ENCODE data around the gene HLCS.

HLCS gene

DNA sequence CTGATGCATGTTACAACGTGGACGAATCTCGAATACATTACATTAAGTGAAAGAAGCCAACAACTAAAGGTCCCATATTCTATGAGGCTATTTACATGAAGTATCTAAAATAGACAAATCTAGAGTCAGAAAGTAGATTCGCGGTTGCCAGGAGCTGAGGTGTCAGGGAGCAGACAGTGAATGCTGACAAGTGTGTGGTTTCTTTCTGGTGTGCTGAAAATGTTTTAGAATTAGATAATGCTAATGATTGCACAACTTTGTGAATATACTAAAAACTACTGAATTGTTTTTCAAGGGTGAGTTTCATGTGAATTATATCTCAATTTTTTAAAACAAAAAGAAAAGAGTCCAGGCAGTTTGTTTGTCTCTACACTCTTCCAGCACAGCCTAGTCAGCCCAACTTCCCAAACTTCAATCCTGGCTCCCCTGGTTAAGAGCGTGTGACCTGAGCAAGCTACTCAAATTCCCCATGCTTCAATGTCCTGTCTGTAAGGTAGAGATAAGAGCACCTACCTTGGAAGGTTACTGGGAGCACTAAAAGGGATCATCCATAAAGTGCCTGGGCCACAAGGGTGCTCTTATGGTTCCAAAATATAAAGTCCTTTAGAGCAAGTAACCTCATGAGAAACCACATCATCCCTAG is 20.9 kb downstream of the HLCS start:
- Histone ChIP-seq H3K27me3 (ENCODE audit: control insufficient read depth, insufficient read depth, low read length) (peaks cover 23% of the 10 kb centered on the region), H3K27ac (ENCODE audit: low read length) (no peak overlapping the region), H3K4me1 (ENCODE audit: control insufficient read depth, low read depth, low read length) (peaks cover 11% of the 10 kb centered on the region), H3K36me3 (ENCODE audit: control insufficient read depth, low read depth, low read length) (no peaks in the 10 kb centered on the region), H3K9me3 (ENCODE audit: control insufficient read depth, low read depth, low read length) (no peaks in the 10 kb centered on the region), H3K4me3 (ENCODE audit: low read length) (no peak overlapping the region), H3K9ac (ENCODE audit: low read length) (no peak overlapping the region)

DNA sequence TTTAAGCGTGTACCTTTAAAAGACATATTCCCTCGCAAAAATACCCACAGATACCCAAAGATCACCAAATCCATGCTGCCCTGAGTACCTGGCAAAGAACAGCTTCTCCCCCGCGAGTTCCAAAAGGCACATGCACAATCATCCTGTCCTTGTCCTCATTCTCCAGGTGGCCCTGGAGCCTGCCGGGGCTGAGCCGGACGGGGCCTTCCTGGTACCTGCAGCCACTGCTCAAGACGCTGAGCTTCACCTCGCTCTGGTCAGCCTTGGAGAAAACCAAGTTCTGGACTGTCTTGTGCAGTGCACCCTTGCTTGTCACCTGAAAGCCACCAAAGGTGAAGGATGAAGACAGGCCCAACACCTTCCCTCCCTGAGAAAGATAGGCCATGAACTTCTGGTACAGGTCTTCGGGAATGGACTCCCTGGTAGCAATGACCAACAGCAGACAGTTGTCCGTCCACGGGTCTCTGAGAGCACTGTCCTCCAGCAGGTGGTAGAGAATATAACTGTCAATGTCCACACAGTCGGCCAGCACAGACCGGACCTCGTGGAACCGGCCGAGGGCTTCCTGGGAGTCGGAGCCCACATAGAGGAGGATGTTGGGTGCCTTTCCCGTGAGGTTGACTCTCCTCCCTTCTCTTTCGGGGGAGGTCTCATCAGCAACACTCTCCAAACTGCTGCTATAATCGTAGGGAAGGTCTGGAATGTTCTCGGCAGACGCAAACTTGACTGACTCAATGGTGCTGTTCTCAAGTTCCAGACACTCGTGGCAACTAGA is 29.9 kb downstream of the HLCS start:
- H3K27me3 ChIP-seq (ENCODE audit: control insufficient read depth, insufficient read depth, low read length) = no peaks in the 10 kb centered on the region
- no peak overlapping the region for H3K27ac ChIP-seq (ENCODE audit: low read length)
- H3K36me3 ChIP-seq (ENCODE audit: control insufficient read depth, low read depth, low read length) = no peaks in the 10 kb centered on the region
- no peak overlapping the region for H3K9ac ChIP-seq (ENCODE audit: low read length)
- no peaks in the 10 kb centered on the region for H3K9me3 ChIP-seq (ENCODE audit: control insufficient read depth, low read depth, low read length)
- H3K4me3 ChIP-seq (ENCODE audit: low read length) = no peak overlapping the region
- H3K4me1 ChIP-seq (ENCODE audit: control insufficient read depth, low read depth, low read length) = peaks cover 3% of the 10 kb centered on the region

DNA sequence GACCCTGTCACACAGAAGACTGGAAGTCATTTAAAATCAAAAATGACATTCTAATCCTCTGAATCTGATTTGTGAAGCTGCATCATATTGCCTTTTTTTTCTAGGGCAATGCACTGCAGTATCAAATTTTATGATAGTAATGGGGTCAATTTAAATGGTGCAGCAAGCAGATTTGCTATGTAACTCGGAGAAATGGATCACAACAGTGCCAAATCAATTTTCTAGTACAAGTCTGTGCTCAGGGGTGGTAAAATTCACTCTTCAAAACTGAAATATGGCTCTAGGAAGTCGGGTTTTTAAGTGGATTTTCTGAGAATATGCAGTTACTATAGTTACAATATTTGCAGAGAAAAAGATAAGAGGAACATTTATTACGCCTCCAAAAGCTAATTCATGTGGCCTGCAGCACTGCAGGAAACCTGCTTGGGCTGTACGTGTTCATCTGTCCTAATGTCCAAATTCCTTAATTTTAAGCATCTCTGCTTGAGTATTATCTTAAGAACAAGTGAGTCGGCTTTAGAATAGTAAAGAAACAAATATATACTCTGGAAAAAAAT is 31.5 kb downstream of the HLCS start:
- Histone ChIP-seq H3K27me3 (ENCODE audit: control insufficient read depth, insufficient read depth, low read length) (no peaks in the 10 kb centered on the region), H3K9ac (ENCODE audit: low read length) (no peak overlapping the region), H3K4me3 (ENCODE audit: low read length) (no peak overlapping the region), H3K4me1 (ENCODE audit: control insufficient read depth, low read depth, low read length) (peaks cover 3% of the 10 kb centered on the region), H3K27ac (ENCODE audit: low read length) (no peak overlapping the region), H3K9me3 (ENCODE audit: control insufficient read depth, low read depth, low read length) (no peaks in the 10 kb centered on the region), H3K36me3 (ENCODE audit: control insufficient read depth, low read depth, low read length) (no peaks in the 10 kb centered on the region)

DNA sequence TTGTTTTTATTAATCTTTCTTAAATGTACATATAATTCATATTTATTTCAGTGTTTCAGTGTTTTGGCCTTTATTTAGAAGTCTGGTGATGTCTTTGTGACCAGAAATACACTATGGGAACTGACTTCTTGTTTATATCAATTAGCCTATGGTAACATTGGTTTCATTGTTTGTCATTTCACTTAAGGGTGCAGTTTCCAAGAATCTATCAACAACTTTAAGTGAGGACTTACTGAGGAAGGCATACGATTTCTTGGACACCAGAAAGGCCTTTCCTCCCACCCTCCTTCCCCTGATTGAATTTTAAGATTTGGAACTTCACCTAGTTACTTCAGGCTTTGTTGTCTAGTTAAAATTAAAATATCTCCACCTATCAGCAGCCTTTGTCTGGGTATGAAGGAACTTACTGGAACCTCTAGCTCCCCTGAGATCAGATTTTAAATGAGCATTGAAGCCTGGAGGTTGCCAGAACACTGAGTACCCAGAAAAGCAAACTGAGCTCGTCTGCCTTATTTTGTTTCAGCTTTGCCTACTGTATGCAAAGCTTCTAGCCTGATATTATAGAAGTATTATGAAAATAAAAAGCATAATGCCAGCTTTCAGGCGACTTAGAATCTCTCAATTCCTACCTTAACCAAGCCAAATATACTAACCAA is 34.2 kb downstream of the HLCS start:
- H3K27me3 ChIP-seq (ENCODE audit: control insufficient read depth, insufficient read depth, low read length) = no peaks in the 10 kb centered on the region
- no peaks in the 10 kb centered on the region for H3K4me1 ChIP-seq (ENCODE audit: control insufficient read depth, low read depth, low read length)
- no peak overlapping the region for H3K4me3 ChIP-seq (ENCODE audit: low read length)
- H3K36me3 ChIP-seq (ENCODE audit: control insufficient read depth, low read depth, low read length) = no peaks in the 10 kb centered on the region
- H3K27ac ChIP-seq (ENCODE audit: low read length) = no peak overlapping the region
- H3K9me3 ChIP-seq (ENCODE audit: control insufficient read depth, low read depth, low read length) = no peaks in the 10 kb centered on the region
- no peak overlapping the region for H3K9ac ChIP-seq (ENCODE audit: low read length)

DNA sequence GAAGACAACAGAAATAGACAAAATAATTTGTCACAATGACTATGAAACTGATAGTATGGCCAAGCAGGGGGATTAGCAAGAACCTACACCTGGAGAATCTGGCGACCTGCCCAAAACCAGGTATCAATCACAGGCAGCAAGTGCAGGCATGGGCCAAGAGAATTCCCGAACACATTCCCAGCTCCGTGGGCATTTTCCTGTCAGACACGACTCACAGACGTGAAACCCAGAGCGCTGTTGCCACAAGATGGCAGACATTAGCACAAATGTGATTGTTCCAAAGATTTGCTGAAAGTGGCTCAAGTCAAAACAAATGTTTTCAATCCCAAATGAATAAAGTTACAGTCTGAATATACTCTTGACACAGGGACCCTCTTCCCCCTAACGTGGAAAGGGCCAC is 36.8 kb downstream of the HLCS start:
- H3K27ac ChIP-seq (ENCODE audit: low read length) = no peak overlapping the region
- H3K9me3 ChIP-seq (ENCODE audit: control insufficient read depth, low read depth, low read length) = no peaks in the 10 kb centered on the region
- H3K4me1 ChIP-seq (ENCODE audit: control insufficient read depth, low read depth, low read length) = no peaks in the 10 kb centered on the region
- H3K4me3 ChIP-seq (ENCODE audit: low read length) = no peak overlapping the region
- no peaks in the 10 kb centered on the region for H3K36me3 ChIP-seq (ENCODE audit: control insufficient read depth, low read depth, low read length)
- no peak overlapping the region for H3K9ac ChIP-seq (ENCODE audit: low read length)
- H3K27me3 ChIP-seq (ENCODE audit: control insufficient read depth, insufficient read depth, low read length) = no peaks in the 10 kb centered on the region

DNA sequence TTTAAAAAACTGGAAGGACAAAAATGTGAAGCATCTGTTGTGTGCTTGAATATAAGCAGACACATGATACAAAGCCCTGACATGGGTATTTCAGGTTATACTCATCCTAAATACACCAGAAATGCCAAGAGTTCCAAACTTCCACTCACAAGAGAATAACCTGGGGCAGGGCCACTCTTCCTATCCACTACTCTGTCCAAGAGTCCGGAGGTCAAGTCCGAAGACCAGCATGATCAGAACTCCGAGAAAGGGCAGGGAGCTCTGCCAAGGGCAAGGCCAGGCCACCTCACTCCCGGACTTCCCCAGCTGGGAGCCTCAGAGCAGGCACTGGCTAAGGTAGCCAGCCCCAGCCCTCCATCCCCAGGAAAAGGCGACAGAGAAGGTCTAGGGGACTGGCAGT is 37.5 kb downstream of the HLCS start:
- H3K27ac ChIP-seq (ENCODE audit: low read length) = no peak overlapping the region
- H3K4me1 ChIP-seq (ENCODE audit: control insufficient read depth, low read depth, low read length) = no peaks in the 10 kb centered on the region
- no peaks in the 10 kb centered on the region for H3K27me3 ChIP-seq (ENCODE audit: control insufficient read depth, insufficient read depth, low read length)
- H3K36me3 ChIP-seq (ENCODE audit: control insufficient read depth, low read depth, low read length) = no peaks in the 10 kb centered on the region
- no peaks in the 10 kb centered on the region for H3K9me3 ChIP-seq (ENCODE audit: control insufficient read depth, low read depth, low read length)
- no peak overlapping the region for H3K4me3 ChIP-seq (ENCODE audit: low read length)
- H3K9ac ChIP-seq (ENCODE audit: low read length) = no peak overlapping the region

DNA sequence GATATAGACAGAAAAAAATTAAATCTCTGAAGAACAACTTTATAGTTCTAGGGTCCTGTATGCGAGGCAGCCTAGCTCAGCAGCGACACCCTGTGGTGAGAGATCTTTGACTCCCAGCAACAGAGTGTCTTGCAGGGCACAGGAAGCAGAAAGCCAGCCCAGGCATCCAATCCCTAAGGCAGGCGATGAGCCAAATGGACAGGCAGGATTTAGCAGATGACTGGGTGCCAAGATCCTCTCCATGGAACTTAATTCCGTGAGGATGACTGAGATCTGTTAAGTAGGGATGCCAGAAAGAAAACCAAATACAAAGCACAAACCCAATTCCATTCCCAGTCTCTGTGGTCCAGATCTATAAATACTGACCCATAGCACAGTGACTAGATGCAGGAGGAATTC is 38.8 kb downstream of the HLCS start:
- Histone ChIP-seq H3K36me3 (ENCODE audit: control insufficient read depth, low read depth, low read length) (no peaks in the 10 kb centered on the region), H3K4me1 (ENCODE audit: control insufficient read depth, low read depth, low read length) (no peaks in the 10 kb centered on the region), H3K9me3 (ENCODE audit: control insufficient read depth, low read depth, low read length) (no peaks in the 10 kb centered on the region), H3K27ac (ENCODE audit: low read length) (no peak overlapping the region), H3K9ac (ENCODE audit: low read length) (no peak overlapping the region), H3K27me3 (ENCODE audit: control insufficient read depth, insufficient read depth, low read length) (no peaks in the 10 kb centered on the region), H3K4me3 (ENCODE audit: low read length) (no peak overlapping the region)

DNA sequence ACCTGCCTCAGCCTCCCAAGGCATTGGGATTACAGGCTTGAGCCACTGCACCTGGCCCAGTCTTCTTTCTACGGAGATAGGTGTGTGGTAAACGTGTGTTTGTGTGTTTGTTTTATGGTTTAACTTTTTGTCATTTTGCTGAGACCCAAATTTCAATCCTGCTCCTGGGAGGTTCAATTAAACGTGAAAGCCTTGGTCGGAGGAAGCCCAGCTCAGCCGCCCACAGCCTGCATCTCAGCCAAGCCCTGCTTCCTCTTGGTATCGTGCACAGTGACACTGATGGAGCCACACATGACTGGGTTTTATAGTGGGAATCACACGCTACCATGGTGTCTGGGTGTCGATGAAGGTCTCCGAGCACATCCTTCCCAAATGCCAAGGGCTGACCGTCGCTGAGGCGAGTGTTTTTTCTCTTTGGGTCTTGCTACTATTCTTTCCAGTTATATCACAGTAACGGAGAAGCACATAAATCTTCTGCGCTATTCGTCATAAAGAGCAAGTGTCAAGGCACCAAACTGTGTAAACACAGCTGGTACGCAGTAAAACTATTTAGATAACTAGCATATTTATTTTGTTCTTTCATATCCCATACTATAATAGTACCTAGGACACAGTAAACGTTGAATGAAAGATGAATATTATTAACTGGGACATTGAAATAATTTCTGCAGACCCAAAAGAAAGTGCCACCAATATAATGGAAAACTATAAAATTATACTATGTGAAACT is 39.3 kb downstream of the HLCS start:
- no peaks in the 10 kb centered on the region for H3K4me1 ChIP-seq (ENCODE audit: control insufficient read depth, low read depth, low read length)
- H3K4me3 ChIP-seq (ENCODE audit: low read length) = no peak overlapping the region
- H3K27me3 ChIP-seq (ENCODE audit: control insufficient read depth, insufficient read depth, low read length) = no peaks in the 10 kb centered on the region
- no peaks in the 10 kb centered on the region for H3K9me3 ChIP-seq (ENCODE audit: control insufficient read depth, low read depth, low read length)
- H3K9ac ChIP-seq (ENCODE audit: low read length) = no peak overlapping the region
- no peak overlapping the region for H3K27ac ChIP-seq (ENCODE audit: low read length)
- no peaks in the 10 kb centered on the region for H3K36me3 ChIP-seq (ENCODE audit: control insufficient read depth, low read depth, low read length)

DNA sequence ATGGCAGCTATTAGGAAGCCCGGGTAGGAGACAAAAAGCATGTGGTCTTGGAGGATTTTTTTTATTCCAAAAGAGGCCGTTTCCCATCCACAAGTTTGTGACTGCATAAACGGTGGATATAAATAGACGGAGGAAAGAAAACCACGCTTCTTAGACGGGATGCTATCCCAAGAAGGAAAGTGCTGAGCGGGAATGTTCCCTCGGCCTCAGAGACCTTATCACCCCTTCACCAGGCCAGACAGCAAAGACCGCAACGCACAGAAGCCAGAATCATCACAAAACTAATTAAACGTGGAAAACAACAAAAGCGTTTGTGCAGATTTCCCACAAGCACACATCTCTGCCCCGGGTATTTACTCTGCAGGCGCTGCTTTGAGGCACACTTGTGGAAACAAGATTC is 43.2 kb downstream of the HLCS start:
- no peak overlapping the region for H3K4me3 ChIP-seq (ENCODE audit: low read length)
- H3K9me3 ChIP-seq (ENCODE audit: control insufficient read depth, low read depth, low read length) = no peaks in the 10 kb centered on the region
- no peaks in the 10 kb centered on the region for H3K27me3 ChIP-seq (ENCODE audit: control insufficient read depth, insufficient read depth, low read length)
- no peaks in the 10 kb centered on the region for H3K36me3 ChIP-seq (ENCODE audit: control insufficient read depth, low read depth, low read length)
- no peaks in the 10 kb centered on the region for H3K4me1 ChIP-seq (ENCODE audit: control insufficient read depth, low read depth, low read length)
- H3K27ac ChIP-seq (ENCODE audit: low read length) = no peak overlapping the region
- H3K9ac ChIP-seq (ENCODE audit: low read length) = no peak overlapping the region

DNA sequence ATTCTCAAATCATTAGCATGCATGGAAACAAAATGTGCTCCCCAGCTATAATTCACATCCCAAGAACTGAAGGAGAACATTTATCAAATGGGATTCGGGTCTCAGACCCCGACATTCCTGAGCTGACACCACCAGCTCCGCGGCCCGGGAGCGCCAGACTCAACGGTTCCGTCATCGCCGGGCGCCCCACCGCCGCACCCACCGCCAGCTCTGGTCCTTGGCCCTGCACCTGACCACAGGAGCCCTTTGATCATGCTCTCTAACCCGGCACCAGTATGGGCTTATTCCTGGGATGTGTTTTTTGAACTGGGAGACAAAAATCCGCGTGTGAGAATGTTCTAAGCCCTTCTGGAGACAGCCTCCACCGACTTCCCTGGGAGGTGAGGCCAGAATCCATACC is 43.6 kb downstream of the HLCS start:
- H3K4me1 ChIP-seq (ENCODE audit: control insufficient read depth, low read depth, low read length) = no peaks in the 10 kb centered on the region
- no peaks in the 10 kb centered on the region for H3K36me3 ChIP-seq (ENCODE audit: control insufficient read depth, low read depth, low read length)
- H3K9ac ChIP-seq (ENCODE audit: low read length) = no peak overlapping the region
- H3K27me3 ChIP-seq (ENCODE audit: control insufficient read depth, insufficient read depth, low read length) = no peaks in the 10 kb centered on the region
- no peak overlapping the region for H3K27ac ChIP-seq (ENCODE audit: low read length)
- no peak overlapping the region for H3K4me3 ChIP-seq (ENCODE audit: low read length)
- no peaks in the 10 kb centered on the region for H3K9me3 ChIP-seq (ENCODE audit: control insufficient read depth, low read depth, low read length)

DNA sequence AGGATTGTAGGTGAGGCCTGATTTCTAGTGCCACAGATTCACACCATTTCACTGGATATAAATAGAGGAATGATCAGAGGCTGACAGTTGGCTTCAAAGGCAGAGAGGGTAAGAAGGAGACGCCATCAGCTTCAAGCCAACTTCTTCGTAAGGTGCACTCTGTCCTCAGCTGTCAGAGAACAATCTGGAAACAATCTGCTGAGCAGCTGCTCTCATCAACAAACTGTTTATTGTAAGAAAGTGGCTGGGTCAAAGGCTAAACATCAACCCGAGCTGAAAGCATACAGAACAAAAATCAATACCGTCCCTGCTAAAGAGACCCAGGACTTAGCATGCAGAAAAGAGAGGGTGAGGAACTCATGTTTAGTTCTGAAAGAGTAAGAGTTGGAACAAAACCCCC is 48.2 kb downstream of the HLCS start:
- Histone ChIP-seq H3K27ac (ENCODE audit: low read length) (no peak overlapping the region), H3K9ac (ENCODE audit: low read length) (no peak overlapping the region), H3K36me3 (ENCODE audit: control insufficient read depth, low read depth, low read length) (no peaks in the 10 kb centered on the region), H3K4me3 (ENCODE audit: low read length) (no peak overlapping the region), H3K27me3 (ENCODE audit: control insufficient read depth, insufficient read depth, low read length) (no peaks in the 10 kb centered on the region), H3K9me3 (ENCODE audit: control insufficient read depth, low read depth, low read length) (no peaks in the 10 kb centered on the region), H3K4me1 (ENCODE audit: control insufficient read depth, low read depth, low read length) (peaks cover 25% of the 10 kb centered on the region)

Measured in iPS-18a (cell line).